Renal cortex interstitium (tissue), 11 donors: ENCODE results near the gene UNC13A. TPM values are rescaled to one million over a fixed set of nuclear protein-coding genes. Genes with fewer than 3 reads are reported as not detected.

Experiments used
- DNase-seq, 11 donors: peaks; one replicate each; pipeline ENCODE4 v3.0.0-alpha.2; 2013; ENCODE audit warnings: low read depth in 9 of 11, low spot score in 4 of 11; ENCODE audit errors: extremely low read depth in 1 of 11
- polyA plus RNA-seq, 3 donors: library from polyadenylated mRNA; unstranded; fragments of 120-200 nt; gene quantifications; one replicate each; pipeline ENCODE4 v1.2.1, GENCODE V29; 2013; ENCODE audit not compliant: insufficient read length in 3 of 3

Gene UNC13A
- polyA plus RNA-seq, 3 donors: 0.18 to 0.26 (median 0.19) TPM

GRCh38 chr19:17678836-17679235 lies 9.3 kb downstream of the UNC13A start:
- no peak for DNase-seq

DNA sequence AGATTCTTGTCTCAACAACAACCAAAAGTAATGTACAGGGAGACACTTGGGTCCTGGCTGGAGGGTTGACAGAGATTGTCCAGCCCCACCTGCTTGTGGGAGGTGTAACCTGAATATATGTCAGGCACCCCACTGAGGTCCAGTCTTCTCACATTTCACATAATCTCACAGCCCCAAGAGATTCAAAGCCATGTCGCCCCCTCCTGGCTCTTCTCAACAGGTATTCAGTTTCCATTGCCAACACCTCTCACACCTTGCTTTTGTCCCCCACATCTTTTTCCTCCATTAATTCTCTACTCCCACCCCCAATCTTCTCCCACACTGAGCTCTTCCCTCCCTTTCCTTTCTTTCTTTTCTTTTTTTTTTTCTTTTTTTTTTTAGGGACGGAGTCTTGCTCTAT lies 11.2 kb downstream of the UNC13A start:
- no peak for DNase-seq

DNA sequence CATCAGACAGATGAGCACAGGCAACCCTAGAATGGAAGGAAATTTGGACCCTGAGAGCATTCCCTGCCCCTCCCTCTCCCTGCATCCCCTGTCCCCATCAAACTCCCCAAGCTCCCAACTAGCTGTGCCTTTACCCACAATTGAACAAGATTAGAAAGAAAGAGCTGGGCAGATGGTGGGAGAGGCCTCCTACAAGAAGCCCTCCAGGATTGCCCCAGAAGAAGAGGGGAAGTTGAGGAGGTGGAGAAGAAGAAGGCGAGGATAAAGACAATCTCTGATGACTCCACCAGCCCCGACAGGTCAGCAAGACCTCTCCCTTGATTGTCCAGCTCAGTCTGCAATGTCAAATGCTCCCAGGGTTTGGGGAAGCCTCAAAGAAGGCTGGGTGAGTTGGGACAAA lies 11.9 kb downstream of the UNC13A start:
- DNase-seq: no peak

DNA sequence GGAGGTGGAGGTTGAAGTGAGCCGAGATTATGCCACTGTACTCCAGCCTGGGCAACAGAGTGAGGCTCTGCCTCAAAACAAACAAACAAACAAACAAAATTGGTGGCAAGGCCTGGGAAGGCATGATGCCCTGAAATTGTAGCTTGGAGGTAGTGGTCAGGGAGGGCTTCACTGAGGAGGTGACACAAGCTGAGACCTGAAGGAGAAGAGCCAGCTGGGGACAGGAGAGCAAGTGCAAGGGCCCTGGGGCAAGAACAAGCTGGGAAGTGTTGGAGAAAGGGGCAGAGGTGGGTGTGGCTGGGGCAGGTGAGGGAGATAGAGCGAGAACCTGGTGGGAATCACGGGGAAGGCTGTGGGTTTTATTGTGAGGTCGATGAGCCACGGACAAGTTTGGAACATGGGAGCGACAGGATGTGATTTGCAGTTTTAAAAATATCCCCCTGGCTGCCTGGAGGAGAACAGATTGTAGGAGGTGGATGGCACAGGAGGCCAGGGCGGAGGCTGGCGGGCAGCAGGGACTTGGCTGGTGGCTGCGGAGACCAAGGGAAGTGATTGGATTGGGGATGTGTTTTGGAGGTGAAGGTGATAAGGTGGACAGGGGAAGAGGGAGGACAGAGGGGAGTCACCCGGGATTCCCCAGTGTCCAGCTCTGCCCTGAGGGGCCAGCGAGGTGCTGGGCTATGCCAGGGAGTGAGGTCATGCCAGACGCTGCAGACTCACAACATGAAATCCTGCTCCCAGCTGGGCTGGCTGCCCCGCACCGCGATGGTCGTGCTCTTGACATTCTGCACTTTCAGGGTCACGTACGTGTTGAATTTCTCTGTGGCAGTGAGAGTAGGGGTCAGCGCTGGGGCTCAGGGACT lies 14.0 kb downstream of the UNC13A start:
- DNase-seq: no peak

DNA sequence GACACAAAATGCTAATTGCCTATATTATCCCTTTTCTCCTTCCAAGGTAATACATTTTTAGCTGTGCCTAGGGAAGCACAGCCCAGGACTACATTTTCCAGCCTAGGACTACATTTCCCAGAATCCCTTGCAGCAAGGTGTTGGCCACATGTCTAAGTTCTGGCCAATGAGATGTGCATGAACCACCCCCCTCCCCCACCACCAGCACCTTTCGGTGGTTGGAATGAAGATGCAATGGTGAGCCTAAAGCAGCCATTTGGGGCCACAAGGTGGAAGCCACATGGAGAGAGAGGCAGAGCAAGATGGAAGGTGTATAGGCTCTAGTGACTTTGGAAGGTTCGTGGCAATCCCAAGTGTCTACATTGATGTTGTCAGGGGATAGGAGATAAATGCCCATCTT lies 16.2 kb downstream of the UNC13A start:
- no peak for DNase-seq

DNA sequence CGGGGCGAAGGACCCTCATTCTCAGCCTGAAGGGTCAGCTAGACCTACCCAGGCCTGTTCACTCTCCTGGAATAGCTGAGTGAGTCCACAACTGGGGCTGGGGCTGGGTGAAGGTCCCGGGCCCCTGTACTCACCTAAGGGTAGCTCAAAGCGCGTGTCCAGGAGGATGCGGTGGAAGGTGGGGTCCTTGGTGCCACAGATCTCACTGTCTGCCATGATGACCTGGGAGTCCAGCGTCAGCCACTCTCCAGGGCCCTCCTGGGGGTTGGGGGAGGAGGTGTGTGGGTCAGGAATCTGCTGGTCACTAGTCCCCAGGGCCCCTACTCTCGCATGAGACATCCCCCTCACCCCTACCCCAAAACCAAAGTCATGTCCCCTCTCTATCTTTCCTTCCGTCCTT lies 18.7 kb downstream of the UNC13A start:
- DNase-seq: no peak

- DNase-seq: no peak
These were observed 23.1 kb downstream of the UNC13A start for GRCh38 chr19:17665058-17665457.

GRCh38 chr19:17659996-17660395 lies 28.2 kb downstream of the UNC13A start:
- DNase-seq: no peak

- no peak for DNase-seq
These were observed 29.5 kb downstream of the UNC13A start for GRCh38 chr19:17658666-17659065.

DNA sequence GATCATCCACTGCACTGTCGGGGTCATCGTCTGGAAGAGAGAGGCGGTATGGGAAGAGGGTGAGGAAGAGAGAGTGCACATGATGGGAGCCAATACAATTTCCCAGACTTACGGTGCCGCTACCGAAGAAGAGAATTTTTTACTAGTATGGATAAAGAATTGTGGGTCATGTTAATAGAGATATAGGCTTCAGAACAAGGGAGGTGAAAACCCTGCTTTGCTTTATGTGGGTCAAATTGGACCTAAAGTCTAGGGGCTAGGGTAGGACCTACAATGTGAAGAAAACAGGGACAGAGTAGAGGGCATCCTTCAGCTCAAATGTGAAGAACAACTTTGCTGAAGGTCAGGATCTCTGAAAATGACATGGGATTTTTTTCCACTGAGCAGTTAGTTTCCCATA lies 29.9 kb downstream of the UNC13A start:
- no peak for DNase-seq

- no peak for DNase-seq
These were observed 31.2 kb downstream of the UNC13A start for GRCh38 chr19:17656970-17657369.

GRCh38 chr19:17655751-17656472 lies 32.2 kb downstream of the UNC13A start:
- no peak for DNase-seq

DNA sequence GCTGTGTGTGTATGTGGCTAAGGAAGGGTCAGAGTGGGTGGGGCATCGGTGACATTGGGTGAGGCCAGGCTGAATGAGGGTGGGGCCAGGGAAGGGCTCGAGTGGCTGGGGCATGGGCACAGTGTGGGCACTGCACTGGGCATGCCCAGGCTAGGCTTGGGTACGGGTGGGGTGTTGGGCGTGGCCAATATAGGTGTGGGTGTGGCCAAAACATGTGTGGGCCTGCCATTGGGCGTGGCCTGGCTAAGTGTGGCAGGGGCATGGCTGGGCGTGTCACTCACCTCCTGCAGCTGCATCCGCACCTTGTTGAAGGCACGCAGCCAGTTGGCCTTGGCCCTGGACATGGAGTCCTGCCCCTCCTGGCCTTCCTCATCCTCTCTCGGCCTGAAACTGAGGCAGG lies 33.2 kb downstream of the UNC13A start:
- DNase-seq: no peak

DNA sequence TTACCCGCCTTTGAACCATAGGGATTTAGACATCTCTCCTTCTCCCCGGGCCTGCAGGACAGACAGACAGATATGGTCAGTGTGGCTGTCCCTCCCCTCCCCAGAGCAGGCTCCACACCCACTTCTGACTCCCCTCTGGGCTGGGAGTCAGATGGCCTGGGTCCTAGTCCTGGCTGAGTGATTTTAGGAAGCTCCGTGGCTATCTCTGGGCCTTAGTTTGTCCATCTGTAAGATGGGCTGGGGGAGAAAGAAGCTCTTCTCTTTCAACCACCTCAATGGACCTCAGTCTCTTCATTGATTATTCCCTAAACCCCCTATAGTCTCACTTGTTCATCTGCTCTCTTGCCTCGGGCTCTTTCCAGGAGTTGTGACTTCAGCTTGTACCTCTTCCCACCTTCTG lies 35.5 kb downstream of the UNC13A start:
- DNase-seq: no peak

DNA sequence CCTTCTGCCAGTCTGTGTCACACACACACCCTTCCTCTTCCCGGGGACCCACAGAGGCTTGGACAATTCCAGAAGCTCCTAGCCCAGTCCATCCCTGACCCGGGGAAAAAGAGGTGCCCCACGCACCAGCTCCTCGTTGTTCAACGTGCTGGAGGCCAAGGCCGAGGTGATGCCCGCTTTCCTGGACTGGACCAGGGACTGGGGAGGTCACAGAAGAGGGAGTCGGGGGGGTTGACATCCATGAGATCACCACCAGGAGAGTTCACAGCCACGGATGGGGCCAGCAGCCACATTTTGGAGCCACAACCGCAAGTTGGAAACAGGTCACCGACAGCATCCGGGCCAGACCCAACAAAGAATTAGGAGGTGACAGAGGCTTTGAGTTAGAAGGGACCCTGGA lies 39.4 kb downstream of the UNC13A start:
- DNase-seq: no peak

DNA sequence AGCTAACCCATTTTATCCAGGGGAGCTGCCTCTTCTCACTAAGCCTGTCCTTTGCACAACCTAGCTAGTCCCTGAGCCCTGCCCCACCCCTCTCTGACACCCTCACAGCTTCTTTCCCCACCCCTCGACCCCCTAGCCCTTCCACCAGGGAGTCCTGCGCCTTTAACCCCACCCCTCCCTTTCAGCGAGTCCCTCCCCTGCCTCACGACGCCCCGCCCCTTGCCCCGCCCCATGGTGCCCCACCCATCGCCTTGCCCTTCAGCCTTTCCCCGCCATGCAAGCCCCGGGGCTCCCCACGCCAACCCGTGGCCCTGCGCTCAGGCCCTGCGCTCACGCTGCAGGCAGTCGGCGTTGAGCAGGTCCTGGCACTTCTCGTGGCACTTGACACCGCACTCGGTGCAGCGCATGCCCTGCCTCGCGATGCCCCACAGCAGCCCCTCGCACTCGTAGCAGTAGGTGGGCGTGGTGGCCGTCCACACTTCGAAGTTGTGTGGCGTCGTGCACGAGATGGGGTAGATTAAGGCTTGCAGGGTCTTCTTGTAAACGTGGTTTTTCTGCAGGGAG lies 40.0 kb downstream of the UNC13A start:
- no peak for DNase-seq

- DNase-seq: no peak
These were observed 40.8 kb downstream of the UNC13A start for GRCh38 chr19:17647071-17648020.

DNA sequence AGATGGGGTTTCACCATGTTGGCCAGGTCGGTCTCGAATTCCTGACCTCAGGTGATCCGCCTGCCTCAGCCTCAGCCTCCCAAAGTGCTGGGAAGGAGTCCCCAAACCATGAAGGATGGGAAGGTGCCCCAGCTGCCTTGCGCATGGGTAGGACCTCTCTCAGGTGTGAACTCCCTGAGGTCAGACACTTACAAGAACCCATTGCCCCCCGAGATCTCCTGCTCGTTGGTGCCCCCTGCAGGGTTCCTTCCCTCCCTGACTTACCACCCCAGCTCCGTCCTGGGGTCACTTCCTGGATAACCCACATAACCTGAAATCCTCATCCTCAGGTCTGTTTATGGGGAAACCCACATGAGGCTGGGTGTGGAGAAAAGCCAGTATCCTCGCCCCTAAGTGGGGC lies 41.7 kb downstream of the UNC13A start:
- DNase-seq: no peak

DNA sequence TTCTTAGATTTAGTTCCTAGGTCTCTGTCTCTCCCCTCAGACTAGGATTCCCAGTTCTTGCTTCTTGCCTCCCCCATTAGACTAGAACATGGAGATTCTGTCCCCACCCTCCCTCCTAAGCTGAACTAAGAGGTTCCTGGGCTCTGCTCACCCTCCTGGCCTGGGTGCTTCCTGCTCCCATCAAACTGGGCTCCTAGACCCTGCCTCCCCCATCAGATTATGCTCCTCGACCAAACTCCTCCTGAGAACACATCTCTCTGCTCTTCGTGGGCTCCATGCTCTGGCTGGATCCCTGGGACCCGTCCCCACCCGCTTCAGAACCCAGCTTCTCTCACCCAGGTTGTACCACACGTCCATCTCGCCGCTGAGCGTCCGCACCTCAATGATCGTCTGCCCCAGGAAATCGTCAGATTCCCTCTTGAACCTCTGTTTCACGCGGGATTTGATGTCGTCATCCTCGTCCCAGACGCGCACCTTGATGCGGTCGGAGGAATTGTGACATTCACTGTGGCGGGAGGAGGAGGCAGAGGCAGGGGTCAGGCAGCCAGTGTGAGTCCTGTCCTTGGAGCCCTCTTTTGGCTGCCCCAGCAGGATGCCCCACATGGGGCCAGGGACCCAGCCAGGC lies 42.7 kb downstream of the UNC13A start:
- no peak for DNase-seq
